Activated CD4-positive, alpha-beta T cell treated with anti-CD3 and anti-CD28 coated beads, Interleukin-2, amount 50 U/mL, for 24 hours (primary cell): ENCODE measurements around the gene DEFB131A.
"Not testable (repeated sequence)": the region's sequence is repeated elsewhere in the genome, so short reads cannot be mapped to it uniquely, and the experiment has no call there.

Source experiments
- DNase-seq, 2 donors: peaks; one replicate each; pipeline ENCODE4 v3.0.0-alpha.2; 2020; ENCODE audit warnings: low read depth in 1 of 2, low spot score in 1 of 2

Gene DEFB131A

DNA sequence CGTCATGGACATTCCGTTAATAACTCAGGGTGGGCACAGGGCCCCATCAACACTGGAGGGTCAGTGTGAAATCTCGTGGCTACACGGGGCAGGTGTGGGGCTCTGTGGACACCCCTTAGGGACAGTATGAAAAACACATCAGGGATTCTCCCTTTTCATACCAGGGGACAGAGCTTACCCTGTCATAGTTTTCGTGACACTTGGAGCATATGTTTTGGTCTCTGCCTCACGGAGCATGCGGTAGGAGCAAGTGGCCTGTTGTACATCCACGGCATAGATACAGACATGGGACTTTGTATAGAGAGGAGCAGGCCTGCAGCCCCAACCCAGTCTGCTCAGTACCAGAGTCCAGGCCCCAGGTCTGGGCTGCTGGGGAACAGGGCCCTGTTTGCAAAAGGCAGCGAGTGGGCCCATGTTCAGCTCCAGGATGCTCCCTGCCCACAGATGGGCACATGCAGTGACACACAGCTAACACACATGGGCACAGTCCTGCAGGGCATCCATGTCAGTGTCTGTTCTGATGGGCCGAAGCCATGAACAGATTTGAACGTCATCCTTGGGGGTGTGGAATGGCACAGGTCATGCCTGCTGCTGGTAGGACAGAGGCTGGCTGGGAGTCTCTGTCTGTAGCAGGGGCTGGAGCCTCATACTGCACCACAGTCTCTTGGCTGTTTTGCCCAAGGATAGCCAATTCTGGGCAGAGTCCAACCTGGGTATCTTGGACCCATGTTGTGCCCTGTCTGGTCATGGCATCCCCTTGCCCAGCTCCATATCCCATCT lies 50.2 kb downstream of the DEFB131A start:
- not testable (repeated sequence) for DNase-seq

DNA sequence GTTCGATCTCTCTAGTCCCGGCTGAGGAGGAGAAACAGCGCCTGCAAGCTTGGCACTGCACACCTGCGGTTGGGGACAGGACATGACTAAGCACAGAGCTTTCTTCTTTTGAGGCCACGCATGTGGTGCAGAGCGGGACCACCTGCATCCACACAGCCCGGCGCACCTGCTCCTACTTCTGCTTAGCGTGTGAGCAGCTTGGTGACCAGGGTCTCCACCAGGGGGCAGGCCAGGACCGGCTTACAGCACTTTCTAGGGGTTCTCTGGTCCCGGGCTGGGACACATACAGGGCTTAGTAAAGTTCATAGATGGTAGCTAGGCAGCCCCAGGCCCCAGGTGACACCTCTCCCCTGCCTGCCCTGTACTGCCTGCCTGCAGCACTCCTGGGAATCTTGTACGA lies 51.2 kb downstream of the DEFB131A start:
- peak; percentile 39 to 48 for DNase-seq

DNA sequence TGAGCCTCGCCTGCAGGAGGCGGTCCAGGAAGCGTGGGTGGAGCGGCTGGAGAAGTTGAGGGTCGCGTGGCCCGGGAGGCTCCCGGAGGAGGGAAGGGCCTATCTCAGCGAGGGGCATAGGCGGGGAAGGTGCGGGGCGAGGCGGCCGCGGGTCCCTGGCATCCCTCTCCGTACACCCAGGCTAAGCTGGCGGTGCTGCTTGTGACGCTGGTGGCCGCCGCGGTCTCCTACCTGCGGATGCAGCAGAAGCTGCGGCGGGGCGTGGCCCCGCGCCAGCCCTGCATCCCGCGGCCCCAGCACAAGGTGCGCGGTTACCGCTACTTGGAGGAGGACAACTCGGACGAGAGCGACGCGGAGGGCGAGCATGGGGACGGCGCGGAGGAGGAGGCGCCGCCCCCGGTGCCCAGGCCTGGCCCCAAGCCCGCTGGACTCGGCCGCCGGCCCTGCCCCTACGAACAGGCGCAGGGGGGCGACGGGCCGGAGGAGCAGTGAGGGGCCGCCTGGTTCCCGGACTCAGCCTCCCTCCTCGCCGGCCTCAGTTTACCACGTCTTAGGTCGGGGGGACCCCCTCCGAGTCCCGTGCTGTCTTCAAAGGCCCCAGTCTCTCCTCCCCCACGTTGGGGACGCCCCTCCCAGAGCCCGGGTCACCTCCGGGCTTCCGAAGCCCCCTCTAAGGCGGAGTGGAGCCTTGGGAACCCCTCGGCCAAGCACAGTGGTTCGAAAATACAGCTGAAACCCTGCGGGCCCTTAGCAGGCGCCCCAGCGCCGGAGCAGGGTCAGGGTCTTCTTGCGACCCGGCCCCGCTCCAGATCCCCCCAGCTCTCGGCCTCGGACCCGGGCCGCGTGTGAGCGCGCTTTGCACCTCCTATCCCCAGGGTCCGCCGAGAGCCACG lies 53.6 kb downstream of the DEFB131A start:
- not testable (repeated sequence) for DNase-seq

DNA sequence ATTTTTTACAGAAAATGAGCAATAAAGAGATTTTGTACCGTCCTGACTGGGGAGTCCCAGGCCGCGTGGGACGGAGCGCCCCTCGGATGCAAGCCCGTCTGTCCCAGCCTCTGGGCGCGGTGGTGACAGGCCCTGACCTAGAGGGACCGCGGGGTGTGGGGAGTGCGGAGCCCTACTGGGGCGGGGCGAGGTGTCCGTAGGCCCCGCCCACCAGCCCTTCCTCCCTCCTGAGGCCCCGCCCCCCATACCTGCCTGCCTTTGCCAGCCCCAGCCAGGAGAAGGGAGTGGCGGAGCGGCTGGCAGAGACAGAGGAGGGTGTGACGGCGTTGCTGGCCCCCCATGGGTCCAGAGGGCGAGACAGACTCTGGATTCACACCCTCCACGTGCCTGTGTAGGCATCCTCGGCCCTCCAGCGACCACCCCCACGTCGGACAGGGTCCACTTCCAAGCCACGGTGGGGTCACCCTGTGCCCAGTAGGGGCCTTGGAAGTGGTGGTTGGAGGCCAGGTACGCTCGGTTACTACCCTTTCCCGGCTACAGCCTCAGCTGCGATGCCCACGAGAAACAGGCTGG lies 54.3 kb downstream of the DEFB131A start:
- not testable (repeated sequence) for DNase-seq

DNA sequence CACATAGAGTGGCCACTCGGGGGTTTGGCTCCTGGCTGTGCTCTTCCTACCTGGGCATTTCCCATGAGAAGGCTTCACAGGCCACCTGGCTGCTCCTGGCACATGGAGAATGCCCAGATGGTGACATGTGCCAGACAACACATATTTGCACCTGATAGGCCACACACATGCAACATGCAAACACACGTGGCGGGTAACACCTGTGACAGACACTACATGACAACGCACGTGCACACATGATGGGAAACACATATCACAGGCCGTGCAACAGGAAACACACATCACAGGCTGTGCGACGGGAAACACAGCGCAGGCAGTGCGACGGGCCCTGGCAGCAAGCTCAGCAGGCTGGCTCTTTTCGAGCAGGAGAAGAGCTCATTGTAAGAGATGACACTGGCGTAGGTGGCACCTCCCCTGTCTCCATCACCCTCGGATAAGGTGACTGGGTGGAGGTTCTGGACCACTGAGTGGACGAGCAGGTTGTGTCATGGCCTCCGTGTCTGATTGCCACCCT lies 55.8 kb downstream of the DEFB131A start:
- not testable (repeated sequence) for DNase-seq
